Memory B cell (primary cell): ENCODE measurements around the gene PER3.

Experiments
- ATAC-seq: fragments of 150-1000 bp; cut with Tn5 transposase; 2 replicates; pipeline ENCODE4 v1.10.0; 2021; ENCODE audit warnings: low read depth, mild to moderate bottlenecking, moderate library complexity
- DNase-seq, 2 donors: peaks; one replicate each; pipeline ENCODE4 v3.0.0; 2022; ENCODE audit warnings: low spot score in 2 of 2
- H3K27ac Mint-ChIP-seq: one replicate; pipeline ENCODE4 v1.8.0; 2022; ENCODE audit warnings: mild to moderate bottlenecking, moderate library complexity, mixed read lengths
- H3K27me3 Mint-ChIP-seq: one replicate; pipeline ENCODE4 v1.8.0; 2022; ENCODE audit warnings: mixed read lengths
- H3K36me3 Mint-ChIP-seq: one replicate; pipeline ENCODE4 v1.8.0; 2022; ENCODE audit warnings: mild to moderate bottlenecking, mixed read lengths
- H3K4me1 Mint-ChIP-seq: one replicate; pipeline ENCODE4 v1.8.0; 2022; ENCODE audit warnings: mixed read lengths
- H3K4me3 Mint-ChIP-seq: one replicate; pipeline ENCODE4 v1.8.0; 2022; ENCODE audit warnings: mild to moderate bottlenecking, moderate library complexity, mixed read lengths
- H3K9me3 Mint-ChIP-seq: one replicate; pipeline ENCODE4 v1.8.0; 2022; ENCODE audit warnings: mixed read lengths

Gene PER3

GRCh38 chr1:7783826-7784491, at the start of gene PER3:
PER3 (plus strand) TSS chr1:7784291; CDS start chr1:7784878, 587 bp downstream.
- no peaks in the 10 kb centered on the region for H3K9me3 Mint-ChIP-seq
- peaks cover 15% of the 10 kb centered on the region for H3K4me1 Mint-ChIP-seq
- ATAC-seq (peak; percentile 86), DNase-seq (peak; percentile 91 to 95)
- H3K27me3 Mint-ChIP-seq = no peaks in the 10 kb centered on the region
- H3K27ac Mint-ChIP-seq = peak within 1 kb of the TSS; percentile 82
- H3K36me3 Mint-ChIP-seq = peaks cover 6% of the 10 kb centered on the region
- peak within 1 kb of the TSS; percentile 85 for H3K4me3 Mint-ChIP-seq

- Mint-ChIP-seq H3K27ac (no peak overlapping the region), H3K27me3 (peaks cover 3% of the 10 kb centered on the region), H3K4me1 (peaks cover 3% of the 10 kb centered on the region), H3K36me3 (peaks cover 7% of the 10 kb centered on the region), H3K4me3 (no peak overlapping the region), H3K9me3 (no peaks in the 10 kb centered on the region)
- ATAC-seq (no peak), DNase-seq (no peak)
Measured at GRCh38 chr1:7738044-7738443, 46.0 kb upstream of the PER3 start.

- ATAC-seq (no peak), DNase-seq (no peak)
- Mint-ChIP-seq H3K9me3 (no peaks in the 10 kb centered on the region), H3K27ac (no peak overlapping the region), H3K27me3 (no peaks in the 10 kb centered on the region), H3K4me3 (no peak overlapping the region), H3K4me1 (peaks cover 3% of the 10 kb centered on the region), H3K36me3 (no peaks in the 10 kb centered on the region)
Measured at GRCh38 chr1:7743346-7743745, 40.7 kb upstream of the PER3 start.

- no peaks in the 10 kb centered on the region for H3K9me3 Mint-ChIP-seq
- no peaks in the 10 kb centered on the region for H3K36me3 Mint-ChIP-seq
- no peak overlapping the region for H3K4me3 Mint-ChIP-seq
- no peak overlapping the region for H3K27ac Mint-ChIP-seq
- H3K27me3 Mint-ChIP-seq = no peaks in the 10 kb centered on the region
- DNase-seq (no peak), ATAC-seq (no peak)
- H3K4me1 Mint-ChIP-seq = peaks cover 3% of the 10 kb centered on the region
Measured at GRCh38 chr1:7744882-7745281, 39.2 kb upstream of the PER3 start.

GRCh38 chr1:7745783-7746182, 38.3 kb upstream of the PER3 start:
- Mint-ChIP-seq H3K4me3 (no peak overlapping the region), H3K4me1 (peaks cover 1% of the 10 kb centered on the region), H3K27ac (no peak overlapping the region), H3K9me3 (no peaks in the 10 kb centered on the region), H3K36me3 (no peaks in the 10 kb centered on the region), H3K27me3 (no peaks in the 10 kb centered on the region)
- no peak for ATAC-seq
- DNase-seq = no peak

GRCh38 chr1:7747605-7748004, 36.5 kb upstream of the PER3 start:
- H3K4me3 Mint-ChIP-seq = no peak overlapping the region
- no peaks in the 10 kb centered on the region for H3K36me3 Mint-ChIP-seq
- H3K27me3 Mint-ChIP-seq = no peaks in the 10 kb centered on the region
- H3K9me3 Mint-ChIP-seq = no peaks in the 10 kb centered on the region
- H3K27ac Mint-ChIP-seq = no peak overlapping the region
- DNase-seq (no peak), ATAC-seq (no peak)
- no peaks in the 10 kb centered on the region for H3K4me1 Mint-ChIP-seq

GRCh38 chr1:7749126-7749525, 35.0 kb upstream of the PER3 start:
- H3K27me3 Mint-ChIP-seq = no peaks in the 10 kb centered on the region
- H3K4me3 Mint-ChIP-seq = no peak overlapping the region
- H3K9me3 Mint-ChIP-seq = no peaks in the 10 kb centered on the region
- no peaks in the 10 kb centered on the region for H3K36me3 Mint-ChIP-seq
- DNase-seq = no peak
- peaks cover 6% of the 10 kb centered on the region for H3K4me1 Mint-ChIP-seq
- no peak overlapping the region for H3K27ac Mint-ChIP-seq
- ATAC-seq = no peak

- H3K27me3 Mint-ChIP-seq = no peaks in the 10 kb centered on the region
- H3K4me1 Mint-ChIP-seq = peaks cover 6% of the 10 kb centered on the region
- no peak for DNase-seq
- no peak overlapping the region for H3K27ac Mint-ChIP-seq
- no peaks in the 10 kb centered on the region for H3K9me3 Mint-ChIP-seq
- ATAC-seq = no peak
- no peak overlapping the region for H3K4me3 Mint-ChIP-seq
- H3K36me3 Mint-ChIP-seq = no peaks in the 10 kb centered on the region
Measured at GRCh38 chr1:7751174-7751573, 32.9 kb upstream of the PER3 start.

- DNase-seq = peak; percentile 36 to 38
- ATAC-seq = no peak
- H3K4me3 Mint-ChIP-seq = peak overlapping the region; percentile 34
Measured at GRCh38 chr1:7752512-7753417, 31.3 kb upstream of the PER3 start.

GRCh38 chr1:7753641-7754040, 30.4 kb upstream of the PER3 start:
- Mint-ChIP-seq H3K4me1 (peaks cover 6% of the 10 kb centered on the region), H3K9me3 (no peaks in the 10 kb centered on the region), H3K27ac (no peak overlapping the region), H3K4me3 (no peak overlapping the region), H3K36me3 (no peaks in the 10 kb centered on the region), H3K27me3 (no peaks in the 10 kb centered on the region)
- ATAC-seq (no peak), DNase-seq (no peak)

More at GRCh38 chr1:7752512-7753417, 31.3 kb upstream of the PER3 start:
- no peaks in the 10 kb centered on the region for H3K36me3 Mint-ChIP-seq
- no peaks in the 10 kb centered on the region for H3K9me3 Mint-ChIP-seq
- H3K27ac Mint-ChIP-seq = no peak overlapping the region
- peaks cover 6% of the 10 kb centered on the region for H3K4me1 Mint-ChIP-seq
- no peaks in the 10 kb centered on the region for H3K27me3 Mint-ChIP-seq

- H3K4me1 Mint-ChIP-seq = peaks cover 6% of the 10 kb centered on the region
- H3K36me3 Mint-ChIP-seq = no peaks in the 10 kb centered on the region
- no peaks in the 10 kb centered on the region for H3K27me3 Mint-ChIP-seq
- H3K9me3 Mint-ChIP-seq = no peaks in the 10 kb centered on the region
- ATAC-seq (no peak), DNase-seq (no peak)
- H3K4me3 Mint-ChIP-seq = no peak overlapping the region
- no peak overlapping the region for H3K27ac Mint-ChIP-seq
Measured at GRCh38 chr1:7754234-7754633, 29.9 kb upstream of the PER3 start.

GRCh38 chr1:7755448-7755847, 28.6 kb upstream of the PER3 start:
- no peaks in the 10 kb centered on the region for H3K36me3 Mint-ChIP-seq
- H3K9me3 Mint-ChIP-seq = no peaks in the 10 kb centered on the region
- no peak overlapping the region for H3K4me3 Mint-ChIP-seq
- no peak for ATAC-seq
- no peaks in the 10 kb centered on the region for H3K27me3 Mint-ChIP-seq
- peaks cover 6% of the 10 kb centered on the region for H3K4me1 Mint-ChIP-seq
- no peak overlapping the region for H3K27ac Mint-ChIP-seq
- DNase-seq = no peak

- no peaks in the 10 kb centered on the region for H3K27me3 Mint-ChIP-seq
- no peak overlapping the region for H3K4me3 Mint-ChIP-seq
- no peaks in the 10 kb centered on the region for H3K36me3 Mint-ChIP-seq
- H3K4me1 Mint-ChIP-seq = no peaks in the 10 kb centered on the region
- ATAC-seq (no peak), DNase-seq (no peak)
- H3K9me3 Mint-ChIP-seq = no peaks in the 10 kb centered on the region
- no peak overlapping the region for H3K27ac Mint-ChIP-seq
Measured at GRCh38 chr1:7760245-7760644, 23.8 kb upstream of the PER3 start.

- DNase-seq (no peak), ATAC-seq (no peak)
- Mint-ChIP-seq H3K27me3 (peaks cover under 1% of the 10 kb centered on the region), H3K9me3 (no peaks in the 10 kb centered on the region), H3K4me3 (no peak overlapping the region), H3K4me1 (no peaks in the 10 kb centered on the region), H3K27ac (no peak overlapping the region), H3K36me3 (no peaks in the 10 kb centered on the region)
Measured at GRCh38 chr1:7761103-7761502, 23.0 kb upstream of the PER3 start.
